Myometrial cell (primary cell): ENCODE data around the gene EXPH5. TPM values are rescaled to one million over a fixed set of nuclear protein-coding genes. Genes with fewer than 3 reads are reported as not detected.

Experiments used
- total RNA-seq: library from RNA; depleted of rRNA; stranded (reverse); fragments of >200 nt; gene quantifications from 2 replicates; pipeline ENCODE4 v1.2.3, GENCODE V29; 2015

Gene EXPH5, protein sequence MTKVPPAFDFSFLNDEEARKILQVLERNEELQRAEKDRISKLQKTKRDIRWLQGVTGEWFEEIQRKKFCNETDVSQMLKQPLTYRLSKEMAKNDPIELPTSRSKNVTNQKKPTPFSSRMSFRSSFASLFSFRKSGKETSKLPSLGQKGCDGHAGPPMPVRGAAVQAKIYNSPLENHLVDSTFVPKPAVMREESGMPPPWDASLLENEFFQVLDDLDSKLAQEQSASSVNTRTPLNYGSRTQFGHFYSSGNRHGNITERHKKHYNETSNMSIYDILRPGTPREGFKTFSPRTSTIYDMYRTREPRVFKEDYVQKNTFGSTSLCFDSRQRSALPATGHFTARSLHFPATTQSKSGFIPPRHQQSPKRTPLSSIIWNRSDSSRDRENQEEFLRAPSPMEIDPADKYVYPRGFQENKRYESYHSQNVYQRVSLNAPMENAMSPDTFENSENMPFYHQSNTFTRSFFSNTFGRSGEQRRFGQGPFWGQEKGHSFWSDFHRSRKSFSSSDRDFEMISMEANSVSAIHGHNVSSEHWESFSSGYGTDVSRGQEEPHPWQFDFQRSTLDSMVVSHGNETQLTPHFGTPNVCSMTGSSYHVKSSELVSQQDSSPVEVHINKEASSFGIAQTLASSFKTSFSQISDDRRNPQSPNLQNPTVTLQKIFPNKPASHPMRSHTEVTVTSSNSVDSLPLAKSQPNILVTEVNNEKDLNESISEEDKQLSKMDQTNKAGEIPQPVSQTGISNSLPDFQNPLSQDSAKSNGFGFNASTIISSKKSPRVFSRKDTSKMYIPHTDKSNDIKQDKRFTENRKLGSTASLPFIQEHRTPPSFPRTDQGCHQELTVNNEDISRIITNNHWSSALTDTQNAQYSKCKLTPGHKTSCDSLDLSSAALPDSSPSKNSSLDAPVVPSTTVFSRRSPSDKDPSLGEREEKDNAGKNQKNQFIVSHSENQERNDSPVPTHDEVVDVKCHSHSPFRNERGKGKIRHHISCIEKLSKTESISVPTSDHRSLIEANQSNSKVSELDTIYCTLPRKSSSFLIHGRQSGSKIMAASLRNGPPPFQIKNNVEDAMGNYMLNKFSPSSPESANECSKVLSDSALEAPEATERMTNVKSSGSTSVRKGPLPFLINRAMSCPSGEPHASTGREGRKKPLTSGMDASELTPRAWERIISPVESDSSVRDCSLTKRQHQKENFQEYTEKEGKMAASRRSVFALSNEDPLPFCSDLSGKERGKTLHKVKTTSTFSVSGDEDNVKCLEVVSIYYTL (N-terminal part only)
- total RNA-seq, result 0.86 and 1.4 TPM in 2 replicates

DNA sequence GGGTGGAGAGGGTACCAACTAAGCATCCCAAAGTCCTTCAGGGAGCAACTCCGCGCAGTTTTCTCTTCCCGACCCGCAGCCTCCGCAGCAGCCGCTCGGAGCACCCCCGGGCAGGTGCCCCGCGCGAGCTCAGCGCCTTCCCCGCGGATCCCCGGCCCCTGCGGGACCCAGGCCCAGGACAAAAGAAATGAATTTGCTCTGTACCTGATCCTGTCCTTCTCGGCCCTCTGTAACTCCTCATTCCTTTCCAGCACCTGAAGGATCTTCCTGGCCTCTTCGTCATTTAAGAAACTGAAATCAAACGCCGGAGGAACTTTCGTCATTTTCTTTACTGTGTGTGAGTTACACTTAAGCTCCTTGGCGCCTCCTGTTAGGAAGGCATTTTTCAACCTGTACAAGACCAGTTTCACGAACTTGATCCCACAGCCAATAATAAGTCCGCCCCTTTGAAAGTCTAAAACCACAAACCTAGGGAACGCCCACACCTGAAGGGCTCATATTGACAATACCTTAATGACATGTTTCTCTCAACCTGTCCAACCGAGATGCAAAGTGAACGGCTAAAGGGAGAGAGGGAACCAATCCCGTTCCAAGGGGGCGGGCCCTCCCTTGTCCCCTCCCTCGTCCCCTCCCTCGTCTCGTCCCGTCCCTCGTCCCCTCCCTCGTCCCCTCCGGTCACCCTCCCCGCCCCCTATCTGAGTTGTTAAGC lies at the start of gene EXPH5:
EXPH5 (minus strand) TSS at position 555 of the 709 bp plus-strand sequence; CDS start at position 323, 232 bp downstream.

DNA sequence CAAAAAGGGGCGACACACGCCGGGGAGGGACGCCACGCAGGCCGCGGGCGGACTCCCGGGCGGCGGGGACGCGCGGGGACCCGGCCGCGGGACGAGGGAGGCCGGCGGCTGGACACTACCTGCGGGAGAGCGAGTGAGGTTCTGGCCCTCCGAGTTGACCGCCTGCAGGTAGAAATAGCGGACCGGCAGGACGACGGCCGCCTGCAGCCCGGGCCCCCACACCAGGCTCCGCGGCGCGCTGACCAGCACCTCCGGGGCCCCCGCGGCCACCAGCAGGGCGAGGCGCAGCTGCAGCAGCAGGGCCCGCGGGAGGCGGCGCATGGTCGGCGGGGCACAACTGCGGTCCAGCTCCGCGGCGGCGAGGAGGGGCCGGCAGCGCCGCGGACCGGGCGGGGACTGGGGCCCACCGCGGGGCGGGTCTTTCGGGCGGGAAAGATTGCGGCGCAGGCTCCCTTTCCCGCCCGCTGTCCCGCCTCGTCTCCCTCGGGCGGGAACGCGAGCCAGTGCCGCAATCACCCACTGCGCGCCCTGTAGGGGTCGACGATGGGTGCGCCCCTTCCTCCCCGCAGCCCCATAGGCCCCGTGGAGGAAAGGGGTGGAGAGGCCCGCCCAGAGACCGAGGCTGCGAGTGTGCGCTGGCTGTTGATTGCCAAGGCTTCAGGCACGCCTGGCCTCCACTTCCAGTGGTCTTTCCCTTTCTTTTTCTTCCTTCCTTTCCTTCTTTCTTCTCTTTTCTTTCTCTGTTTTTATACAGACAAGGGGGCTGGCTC lies 95.3 kb downstream of the EXPH5 start, which contains the start of gene POGLUT3:
POGLUT3 (minus strand) TSS at position 339 of the 770 bp plus-strand sequence; CDS start at position 321, 18 bp downstream.

DNA sequence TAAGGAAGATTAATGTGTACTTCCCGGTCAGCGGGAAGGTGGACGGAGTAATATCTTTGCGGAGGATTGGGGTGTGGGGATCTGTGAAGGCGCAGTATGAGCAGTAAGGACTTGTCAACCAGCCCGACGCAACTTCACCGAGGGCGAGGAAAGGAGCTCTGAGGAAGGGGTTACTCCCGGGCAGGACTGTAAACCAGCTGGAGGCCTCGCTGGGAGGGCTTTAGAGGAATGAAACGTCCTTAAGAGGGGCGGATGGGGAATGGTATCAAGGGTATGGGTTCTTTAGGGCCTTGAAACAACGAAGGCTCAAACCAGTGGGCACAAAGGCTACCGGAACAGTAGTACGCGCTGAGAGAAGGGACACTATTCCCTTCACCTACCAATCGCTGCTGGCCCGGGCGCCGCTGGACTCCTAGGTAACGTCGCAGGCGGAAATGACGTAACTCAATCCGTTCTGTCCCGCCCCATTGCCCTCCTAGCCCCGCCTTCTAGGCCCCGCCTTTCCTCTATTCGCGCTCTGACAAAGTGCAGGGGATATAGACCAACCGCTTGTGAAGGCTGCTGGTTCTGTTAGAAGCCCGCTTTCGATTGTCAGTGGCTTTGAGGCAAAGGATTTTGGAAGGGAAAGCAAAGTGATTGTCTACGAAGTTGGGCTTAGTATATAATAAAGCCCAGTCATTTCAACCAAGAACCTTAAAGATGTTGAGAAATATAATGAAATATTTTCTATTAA lies 126.3 kb downstream of the EXPH5 start, which contains the start of gene C11orf65:
C11orf65 (minus strand) TSS at position 439 of the 733 bp plus-strand sequence. CDS start 5,970 bp downstream, outside the sequence.

Other genes starting within 250 kb of the EXPH5 start
- 0.29 and 1.1 TPM in 2 replicates for gene C11orf65, start 126.2 kb downstream of the EXPH5 start, total RNA-seq
- 38.9 and 41.8 TPM in 2 replicates for gene POGLUT3, start 95.4 kb downstream of the EXPH5 start, total RNA-seq
- 12.1 and 15.8 TPM in 2 replicates for gene DDX10, start 71.3 kb upstream of the EXPH5 start, total RNA-seq